H9 (cell line): ENCODE results near the gene FGF9. TPM values are rescaled to one million over a fixed set of nuclear protein-coding genes. Genes with fewer than 3 reads are reported as not detected.

Experiments used
- DNase-seq: peaks from one replicate; pipeline ENCODE4 v3.0.0-alpha.2; 2017
- H2AFZ ChIP-seq: one replicate; pipeline ENCODE4 v1.6.1; 2013; ENCODE audit warnings: mild to moderate bottlenecking, low read length, control low read depth, moderate library complexity
- H2AK5ac ChIP-seq: 2 replicates; pipeline ENCODE4 v1.6.1; 2013; ENCODE audit warnings: low read length, control low read depth, mixed read lengths; ENCODE audit not compliant: insufficient read length
- H2BK120ac ChIP-seq: one replicate; pipeline ENCODE4 v1.6.1; 2013; ENCODE audit warnings: low read depth, mild to moderate bottlenecking, low read length, control low read depth, inconsistent platforms; ENCODE audit not compliant: poor library complexity, severe bottlenecking
- H2BK12ac ChIP-seq: 2 replicates; pipeline ENCODE4 v1.6.1; 2013; ENCODE audit warnings: low read length, control low read depth, mixed read lengths, low read depth; ENCODE audit not compliant: insufficient read length
- H2BK15ac ChIP-seq: 2 replicates; pipeline ENCODE4 v1.6.1; 2013; ENCODE audit warnings: low read depth, low read length, control low read depth
- H2BK20ac ChIP-seq: one replicate; pipeline ENCODE4 v1.6.1; 2013; ENCODE audit warnings: low read depth, mild to moderate bottlenecking, low read length, control low read depth, inconsistent platforms; ENCODE audit not compliant: poor library complexity, severe bottlenecking
- H2BK5ac ChIP-seq: 2 replicates; pipeline ENCODE4 v1.6.1; 2013; ENCODE audit warnings: low read length, control low read depth, mixed read lengths; ENCODE audit not compliant: insufficient read length
- H3K14ac ChIP-seq: 2 replicates; pipeline ENCODE4 v1.6.1; 2013; ENCODE audit warnings: low read length, control low read depth; ENCODE audit not compliant: insufficient read depth
- H3K18ac ChIP-seq: 2 replicates; pipeline ENCODE4 v1.6.1; 2013; ENCODE audit warnings: low read depth, mild to moderate bottlenecking, mixed read lengths, low read length, control low read depth; ENCODE audit not compliant: insufficient read length
- H3K23ac ChIP-seq: 2 replicates; pipeline ENCODE4 v1.6.1; 2013; ENCODE audit warnings: low read length, control low read depth, mixed read lengths, low read depth; ENCODE audit not compliant: insufficient read length
- H3K23me2 ChIP-seq: 2 replicates; pipeline ENCODE4 v1.6.1; 2013; ENCODE audit warnings: low read depth, mild to moderate bottlenecking, mixed read lengths, low read length, control low read depth; ENCODE audit not compliant: insufficient read length, poor library complexity, severe bottlenecking
- H3K27ac ChIP-seq: 2 replicates; pipeline ENCODE4 v1.5.1; 2013; ENCODE audit warnings: low read length, control low read depth, mixed read lengths, low read depth; ENCODE audit not compliant: insufficient read length
- H3K27me3 ChIP-seq: 2 replicates; pipeline ENCODE4 v1.6.1; 2013; ENCODE audit warnings: low read length, control low read depth, inconsistent platforms; ENCODE audit not compliant: insufficient read depth
- H3K4ac ChIP-seq: 2 replicates; pipeline ENCODE4 v1.6.1; 2013; ENCODE audit warnings: low read depth, mild to moderate bottlenecking, control low read depth, inconsistent platforms, low read length, moderate library complexity
- H3K4me1 ChIP-seq: 2 replicates; pipeline ENCODE4 v1.6.1; 2013; ENCODE audit warnings: low read length, control low read depth, inconsistent platforms; ENCODE audit not compliant: insufficient read depth
- H3K4me2 ChIP-seq: 2 replicates; pipeline ENCODE4 v1.6.1; 2013; ENCODE audit warnings: low read length, control low read depth, mixed read lengths; ENCODE audit not compliant: insufficient read length, insufficient read depth
- H3K56ac ChIP-seq: 2 replicates; pipeline ENCODE4 v1.6.1; 2013; ENCODE audit warnings: low read depth, mild to moderate bottlenecking, mixed read lengths, low read length, control low read depth; ENCODE audit not compliant: insufficient read length
- H3K79me1 ChIP-seq: 2 replicates; pipeline ENCODE4 v1.6.1; 2013; ENCODE audit warnings: low read depth, mild to moderate bottlenecking, moderate library complexity, low read length, control low read depth, inconsistent platforms; ENCODE audit not compliant: insufficient read depth, poor library complexity, severe bottlenecking
- H3K79me2 ChIP-seq: 2 replicates; pipeline ENCODE4 v1.6.1; 2013; ENCODE audit warnings: low read length, control low read depth, inconsistent platforms; ENCODE audit not compliant: insufficient read depth
- H3K9ac ChIP-seq: 2 replicates; pipeline ENCODE4 v1.6.1; 2013; ENCODE audit warnings: low read length, control low read depth, mixed read lengths; ENCODE audit not compliant: insufficient read length; ENCODE audit errors: extremely low read depth
- H3K9me3 ChIP-seq: one replicate; pipeline ENCODE4 v1.6.1; 2013; ENCODE audit warnings: low read depth, low read length, inconsistent platforms; ENCODE audit not compliant: control insufficient read depth
- H3T11ph ChIP-seq: one replicate; pipeline ENCODE4 v1.6.1; 2013; ENCODE audit warnings: mild to moderate bottlenecking, low read length, control low read depth, inconsistent platforms
- H4K20me1 ChIP-seq: one replicate; pipeline ENCODE4 v1.6.1; 2013; ENCODE audit not compliant: control insufficient read depth, insufficient read length, insufficient read depth
- H4K5ac ChIP-seq: 2 replicates; pipeline ENCODE4 v1.6.1; 2013; ENCODE audit warnings: low read depth, mild to moderate bottlenecking, mixed read lengths, low read length, control low read depth; ENCODE audit not compliant: insufficient read length
- H4K8ac ChIP-seq: replicated peaks from 2 replicates; pipeline ENCODE4 v1.6.1; 2013; ENCODE audit warnings: low read length, control low read depth, mixed read lengths, low read depth; ENCODE audit not compliant: insufficient read length
- H4K91ac ChIP-seq: 2 replicates; pipeline ENCODE4 v1.6.1; 2013; ENCODE audit warnings: low read depth, mild to moderate bottlenecking, moderate library complexity, mixed read lengths, low read length, control low read depth; ENCODE audit not compliant: insufficient read length
- H3K27ac Mint-ChIP-seq, 3 experiments: 2 replicates in 2 of 3; 3 replicates in 1 of 3; pipeline ENCODE4 v1.8.0; 2020 to 2021; ENCODE audit warnings: mixed read lengths in 3 of 3, mild to moderate bottlenecking in 1 of 3, moderate library complexity in 1 of 3
- H3K27me3 Mint-ChIP-seq: 2 replicates; pipeline ENCODE4 v1.8.0; 2021; ENCODE audit warnings: low read depth, mild to moderate bottlenecking, moderate library complexity, mixed read lengths
- H3K36me3 Mint-ChIP-seq, 3 experiments: 2 replicates in 2 of 3; 3 replicates in 1 of 3; pipeline ENCODE4 v1.8.0; 2020 to 2021; ENCODE audit warnings: low read depth in 3 of 3, mixed read lengths in 3 of 3; ENCODE audit not compliant: insufficient read depth in 1 of 3
- H3K4me1 Mint-ChIP-seq, 2 experiments: 2 replicates each; pipeline ENCODE4 v1.8.0; 2020; ENCODE audit warnings: mixed read lengths in 2 of 2
- H3K4me3 Mint-ChIP-seq, 2 experiments: 2 replicates in 1 of 2; 3 replicates in 1 of 2; pipeline ENCODE4 v1.8.0; 2020 to 2021; ENCODE audit warnings: mild to moderate bottlenecking in 2 of 2, mixed read lengths in 2 of 2, moderate library complexity in 1 of 2
- H3K9me3 Mint-ChIP-seq, 2 experiments: 2 replicates in 1 of 2; 3 replicates in 1 of 2; pipeline ENCODE4 v1.8.0; 2020; ENCODE audit warnings: mild to moderate bottlenecking in 2 of 2, mixed read lengths in 2 of 2, moderate library complexity in 1 of 2
- CTCF ChIP-seq: fragments of 200-600 bp; sonication (generic); conservative IDR thresholded peaks from 3 replicates; pipeline ENCODE4 v1.8.0; 2021; ENCODE audit warnings: antibody characterized with exemption, mild to moderate bottlenecking
- WGBS: extraction: QIAGEN DNeasy Blood & Tissue Kit; methylation state at CpG from one replicate; pipeline ENCODE4 v1.1.7; 2013; ENCODE audit warnings: missing lambda C conversion rate, low lambda C conversion rate, mixed read lengths; ENCODE audit not compliant: insufficient read length; ENCODE audit errors: extremely low coverage; 5-methylcytosine and 5-hydroxymethylcytosine counted together
- total RNA-seq: library from RNA; stranded (reverse); gene quantifications from 2 replicates; pipeline ENCODE4 v1.2.1, GENCODE V29; 2021

Gene FGF9
- total RNA-seq, 1 experiment from 2014 or later, result 0.22 TPM

- no peak overlapping the region for H3K23ac ChIP-seq
- no peak overlapping the region for H2BK20ac ChIP-seq
- no peak overlapping the region for H3K4me2 ChIP-seq
- Mint-ChIP-seq H3K27ac (no peak overlapping the region), H3K4me3 (no peak overlapping the region), H3K27me3 (no peaks in the 10 kb centered on the region; the same call in none of the 2 replicates), H3K36me3 (peaks cover 0 to under 1% (median 0%) of the 10 kb centered on the region in 3 experiments; a peak in 1 of 7 replicates), H3K9me3 (peaks cover under 1 to 1% of the 10 kb centered on the region in 2 experiments; a peak in 4 of 5 replicates), H3K4me1 (no peaks in the 10 kb centered on the region; a peak in 1 of 4 replicates)
- H3K56ac ChIP-seq, result no peak overlapping the region
- H3K4ac ChIP-seq, result no peak overlapping the region
- H2BK120ac ChIP-seq, result no peak overlapping the region
- H3K79me2 ChIP-seq, result no peaks in the 10 kb centered on the region; the same call in 1 of the 2 replicates
- H3K14ac ChIP-seq, result no peak overlapping the region
- no peak overlapping the region for H2AFZ ChIP-seq
- H3K9ac ChIP-seq, result no peak overlapping the region
- H3K4me1 ChIP-seq, result no peaks in the 10 kb centered on the region; the same call in 1 of the 2 replicates
- H3T11ph ChIP-seq, result no peak overlapping the region
- no peak overlapping the region for H2BK5ac ChIP-seq
- peak overlapping the region; percentile 30 for H4K5ac ChIP-seq
- H3K27me3 ChIP-seq, result no peaks in the 10 kb centered on the region
- no peak for DNase-seq
- no peaks in the 10 kb centered on the region for H4K20me1 ChIP-seq
- no peaks in the 10 kb centered on the region for H3K79me1 ChIP-seq
- peaks cover 1% of the 10 kb centered on the region for H3K9me3 ChIP-seq
- no peak overlapping the region for H2BK12ac ChIP-seq
- no peak overlapping the region for H2BK15ac ChIP-seq
- no peak overlapping the region for H4K91ac ChIP-seq
- H4K8ac ChIP-seq, result no peak overlapping the region
- no peak overlapping the region for H3K27ac ChIP-seq
- no peak overlapping the region for H2AK5ac ChIP-seq
- no peaks in the 10 kb centered on the region for H3K23me2 ChIP-seq
- no CpG with 5 or more reads among the region's 13 CpGs for WGBS
- H3K18ac ChIP-seq, result no peak overlapping the region
- TF ChIP-seq CTCF, result no peak
Measured at GRCh38 chr13:21637296-21637695, 33.6 kb upstream of the FGF9 start.
